Mucosa of rectum (tissue), 2 donors: ENCODE measurements around the gene PM20D2.
"Not testable (repeated sequence)": the region's sequence is repeated elsewhere in the genome, so short reads cannot be mapped to it uniquely, and the experiment has no call there.

Experiments used
- H3K27ac ChIP-seq, 2 donors: one replicate each; pipeline ENCODE4 v1.7.0; 2013; ENCODE audit warnings: inconsistent platforms in 2 of 2, low read depth in 2 of 2, low read length in 2 of 2
- H3K27me3 ChIP-seq, 2 donors: one replicate each; pipeline ENCODE4 v1.7.0; 2013; ENCODE audit warnings: low read length in 2 of 2; ENCODE audit not compliant: control insufficient read depth in 2 of 2, insufficient read depth in 2 of 2
- H3K36me3 ChIP-seq, 2 donors: one replicate each; pipeline ENCODE4 v1.7.0; 2013; ENCODE audit warnings: low read length in 2 of 2; ENCODE audit not compliant: control insufficient read depth in 2 of 2, insufficient read depth in 2 of 2
- H3K4me1 ChIP-seq, 2 donors: one replicate each; pipeline ENCODE4 v1.7.0; 2013; ENCODE audit warnings: low read length in 2 of 2, mild to moderate bottlenecking in 1 of 2; ENCODE audit not compliant: control insufficient read depth in 2 of 2, insufficient read depth in 2 of 2
- H3K4me3 ChIP-seq, 2 donors: one replicate each; pipeline ENCODE4 v1.7.0; 2013; ENCODE audit warnings: low read length in 2 of 2
- H3K9ac ChIP-seq, 2 donors: one replicate each; pipeline ENCODE4 v1.7.0; 2013; ENCODE audit warnings: low read length in 2 of 2, low read depth in 1 of 2, mild to moderate bottlenecking in 1 of 2
- H3K9me3 ChIP-seq, 2 donors: one replicate each; pipeline ENCODE4 v1.7.0; 2013; ENCODE audit warnings: low read length in 2 of 2; ENCODE audit not compliant: control insufficient read depth in 2 of 2
- donor health status: healthy.
- donor health status: Normal muscosa, but diverticular disease.

PM20D2 gene

GRCh38 chr6:89121934-89122333 is 23.9 kb upstream of the PM20D2 start:
- H3K36me3 ChIP-seq, result no peaks in the 10 kb centered on the region
- peaks cover 0 to under 1% of the 10 kb centered on the region in 2 donors for H3K27me3 ChIP-seq
- no peak overlapping the region for H3K9ac ChIP-seq
- H3K9me3 ChIP-seq, result no peaks in the 10 kb centered on the region
- no peak overlapping the region for H3K27ac ChIP-seq
- H3K4me3 ChIP-seq, result no peak overlapping the region
- H3K4me1 ChIP-seq, result peaks cover 3 to 5% of the 10 kb centered on the region in 2 donors

GRCh38 chr6:89122625-89123024 is 23.2 kb upstream of the PM20D2 start:
- Histone ChIP-seq H3K4me3 (no peak overlapping the region), H3K27ac (no peak overlapping the region), H3K9me3 (no peaks in the 10 kb centered on the region), H3K9ac (no peak overlapping the region), H3K4me1 (no peaks in the 10 kb centered on the region), H3K36me3 (no peaks in the 10 kb centered on the region), H3K27me3 (no peaks in the 10 kb centered on the region)

- H3K9ac ChIP-seq, H3K27me3 ChIP-seq, H3K27ac ChIP-seq, H3K4me1 ChIP-seq, H3K4me3 ChIP-seq, H3K9me3 ChIP-seq, H3K36me3 ChIP-seq: not testable (repeated sequence)
Measured at GRCh38 chr6:89128256-89128671, 17.6 kb upstream of the PM20D2 start.

DNA sequence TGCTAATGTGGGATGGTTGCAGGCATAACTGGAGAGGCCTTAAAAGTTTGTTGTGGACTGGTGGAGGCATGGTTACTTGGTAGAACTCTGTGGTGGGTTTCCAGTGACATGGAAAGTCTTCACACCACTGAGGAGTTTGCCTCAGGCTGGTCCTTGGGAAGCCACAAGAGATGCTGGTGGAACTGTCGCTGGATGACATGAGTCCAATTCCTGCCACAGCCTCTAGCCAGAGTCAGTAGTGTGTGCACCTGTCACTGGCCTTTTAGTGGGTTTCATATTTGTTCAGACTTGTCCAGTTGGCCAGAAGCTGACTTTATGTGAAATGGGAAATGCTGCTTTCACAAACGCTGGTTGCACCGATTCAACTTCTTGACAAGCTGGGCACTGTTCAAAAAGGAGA is 14.3 kb upstream of the PM20D2 start:
- no peaks in the 10 kb centered on the region for H3K4me1 ChIP-seq
- H3K27ac ChIP-seq, result no peak overlapping the region
- H3K9ac ChIP-seq, result no peak overlapping the region
- no peaks in the 10 kb centered on the region for H3K36me3 ChIP-seq
- H3K4me3 ChIP-seq, result no peak overlapping the region
- no peaks in the 10 kb centered on the region for H3K27me3 ChIP-seq
- no peaks in the 10 kb centered on the region for H3K9me3 ChIP-seq

GRCh38 chr6:89132057-89132456 is 13.8 kb upstream of the PM20D2 start:
- H3K36me3 ChIP-seq, result no peaks in the 10 kb centered on the region
- no peak overlapping the region for H3K27ac ChIP-seq
- no peaks in the 10 kb centered on the region for H3K27me3 ChIP-seq
- H3K9me3 ChIP-seq, result no peaks in the 10 kb centered on the region
- H3K4me3 ChIP-seq, result no peak overlapping the region
- no peaks in the 10 kb centered on the region for H3K4me1 ChIP-seq
- no peak overlapping the region for H3K9ac ChIP-seq

GRCh38 chr6:89133981-89134380 is 11.9 kb upstream of the PM20D2 start:
- no peaks in the 10 kb centered on the region for H3K36me3 ChIP-seq
- no peaks in the 10 kb centered on the region for H3K27me3 ChIP-seq

GRCh38 chr6:89134723-89135122 is 11.1 kb upstream of the PM20D2 start:
- H3K4me3 ChIP-seq, result no peak overlapping the region
- H3K4me1 ChIP-seq, result peaks cover 0 to 5% of the 10 kb centered on the region in 2 donors
- no peaks in the 10 kb centered on the region for H3K36me3 ChIP-seq
- no peak overlapping the region for H3K9ac ChIP-seq
- no peaks in the 10 kb centered on the region for H3K9me3 ChIP-seq
- H3K27me3 ChIP-seq, result no peaks in the 10 kb centered on the region
- H3K27ac ChIP-seq, result no peak overlapping the region

More at GRCh38 chr6:89133981-89134380, 11.9 kb upstream of the PM20D2 start:
- H3K9ac ChIP-seq, result no peak overlapping the region
- H3K4me3 ChIP-seq, result no peak overlapping the region
- H3K27ac ChIP-seq, result no peak overlapping the region
- no peaks in the 10 kb centered on the region for H3K9me3 ChIP-seq
- no peaks in the 10 kb centered on the region for H3K4me1 ChIP-seq

GRCh38 chr6:89138173-89138572 is 7.7 kb upstream of the PM20D2 start:
- Histone ChIP-seq H3K9me3 (no peaks in the 10 kb centered on the region), H3K36me3 (no peaks in the 10 kb centered on the region), H3K27ac (no peak overlapping the region), H3K27me3 (no peaks in the 10 kb centered on the region), H3K4me1 (peaks cover 3 to 12% of the 10 kb centered on the region in 2 donors), H3K9ac (no peak overlapping the region), H3K4me3 (no peak overlapping the region)

- no peak overlapping the region for H3K4me3 ChIP-seq
- H3K9ac ChIP-seq, result no peak overlapping the region
- no peaks in the 10 kb centered on the region for H3K27me3 ChIP-seq
- peaks cover 3 to 12% of the 10 kb centered on the region in 2 donors for H3K4me1 ChIP-seq
- no peaks in the 10 kb centered on the region for H3K9me3 ChIP-seq
- H3K27ac ChIP-seq, result no peak overlapping the region
- no peaks in the 10 kb centered on the region for H3K36me3 ChIP-seq
Measured at GRCh38 chr6:89139509-89140346, 6.1 kb upstream of the PM20D2 start.

GRCh38 chr6:89140347-89141156 is 5.3 kb upstream of the PM20D2 start:
- Histone ChIP-seq H3K4me1 (peaks cover 3 to 15% of the 10 kb centered on the region in 2 donors), H3K4me3 (no peak overlapping the region), H3K9ac (no peak overlapping the region), H3K36me3 (no peaks in the 10 kb centered on the region), H3K9me3 (no peaks in the 10 kb centered on the region), H3K27ac (no peak overlapping the region), H3K27me3 (no peaks in the 10 kb centered on the region)
